C1 segment of cervical spinal cord (tissue), 14 donors: ENCODE results near the gene ATP8A2.

Source experiments
- DNase-seq, 14 donors: peaks; one replicate each; lab custom pipeline; 2025; lab: John Stamatoyannopoulos, UW

The ATP8A2 gene

DNA sequence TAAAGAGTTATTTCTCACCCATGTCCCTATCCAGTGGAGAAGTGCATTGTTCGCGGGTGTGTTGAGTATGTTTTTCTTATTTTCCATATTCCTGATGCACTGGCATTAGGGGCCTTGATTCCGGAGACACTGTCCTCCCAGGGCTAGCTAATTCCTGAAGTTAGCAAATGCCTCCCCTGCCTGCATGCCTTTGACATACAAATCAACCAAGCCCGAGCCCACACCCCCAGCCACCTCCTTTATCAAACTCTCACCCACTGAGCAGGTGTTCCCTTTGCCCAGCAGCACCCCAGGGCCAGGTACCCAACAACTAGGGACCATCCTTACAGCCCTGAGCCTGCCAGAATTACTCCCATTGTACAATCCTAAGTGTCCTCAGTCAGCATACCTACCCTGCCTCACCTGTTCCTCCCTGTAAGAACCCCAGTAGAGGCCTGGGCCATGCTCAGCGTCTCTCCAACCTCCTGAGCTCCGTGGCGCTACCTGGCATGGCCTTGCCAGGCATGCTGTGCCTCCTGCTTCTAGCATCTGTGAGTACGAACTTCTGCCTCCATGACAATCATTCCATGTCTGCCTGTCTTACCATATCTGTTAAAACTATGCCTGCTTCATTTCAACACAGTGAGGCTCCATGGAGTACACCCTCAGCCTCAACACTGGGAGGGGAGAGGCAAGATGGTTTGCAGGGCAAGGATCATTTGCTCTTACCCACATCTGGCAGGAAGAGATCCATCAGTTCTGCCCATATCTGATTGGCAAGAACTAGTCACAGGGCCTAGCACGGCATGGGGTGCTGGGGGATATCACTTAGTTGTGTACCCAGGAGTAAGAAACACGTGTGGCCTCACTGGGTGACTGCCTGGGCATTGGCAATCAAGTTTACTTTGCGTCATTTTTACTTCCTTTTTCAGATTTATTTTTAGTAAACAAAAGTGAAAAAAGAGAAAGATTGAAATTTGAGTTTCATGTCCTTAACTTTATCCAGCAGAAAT is 476.2 kb downstream of the ATP8A2 start:
- no peak for DNase-seq

DNA sequence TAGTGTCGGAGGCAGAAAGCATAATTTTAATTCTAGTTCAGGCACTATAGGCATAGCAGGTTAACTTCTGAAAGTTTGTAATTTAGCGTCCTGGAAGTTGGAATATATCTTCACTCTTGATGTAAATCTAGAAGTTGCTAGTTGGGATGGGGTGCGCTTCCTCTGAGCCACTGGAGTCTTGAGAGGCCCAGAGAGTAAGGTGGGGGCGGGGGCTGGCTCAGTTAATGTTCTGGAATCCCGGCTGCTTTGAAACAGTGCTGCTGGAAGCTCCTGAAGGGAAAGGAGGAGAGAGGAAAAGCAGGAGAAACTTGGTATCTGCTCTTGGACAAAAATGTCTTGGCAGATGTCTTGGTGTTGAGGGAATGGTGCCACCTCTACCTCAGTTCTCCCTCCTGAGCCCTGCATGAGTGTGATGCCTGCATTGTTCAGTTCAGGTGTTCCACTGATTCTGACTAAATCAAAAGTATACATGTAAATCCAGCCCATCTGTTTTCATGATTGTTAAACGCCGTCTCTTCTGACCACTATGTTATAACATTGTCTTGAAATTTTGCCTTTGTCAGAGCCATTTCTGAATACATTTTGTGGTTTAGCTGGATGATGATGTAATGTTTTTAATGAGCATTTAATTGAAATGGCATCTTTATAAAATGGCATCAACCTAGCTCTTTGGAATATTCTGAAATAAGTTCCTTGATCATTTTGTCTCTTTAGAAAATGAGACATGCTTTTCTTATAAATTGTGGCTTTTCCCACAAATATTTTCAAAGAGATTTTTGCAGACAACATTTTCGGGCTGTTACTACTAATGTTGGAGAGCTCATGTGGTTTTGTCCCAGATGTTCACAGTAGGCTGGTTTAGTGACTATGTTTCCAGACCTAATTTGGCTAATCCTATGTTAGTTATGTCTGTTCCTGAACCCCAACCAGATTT is 477.3 kb downstream of the ATP8A2 start:
- no peak for DNase-seq

- DNase-seq, result no peak
Observed at GRCh38 chr13:25857830-25858229, 486.1 kb downstream of the ATP8A2 start.

DNA sequence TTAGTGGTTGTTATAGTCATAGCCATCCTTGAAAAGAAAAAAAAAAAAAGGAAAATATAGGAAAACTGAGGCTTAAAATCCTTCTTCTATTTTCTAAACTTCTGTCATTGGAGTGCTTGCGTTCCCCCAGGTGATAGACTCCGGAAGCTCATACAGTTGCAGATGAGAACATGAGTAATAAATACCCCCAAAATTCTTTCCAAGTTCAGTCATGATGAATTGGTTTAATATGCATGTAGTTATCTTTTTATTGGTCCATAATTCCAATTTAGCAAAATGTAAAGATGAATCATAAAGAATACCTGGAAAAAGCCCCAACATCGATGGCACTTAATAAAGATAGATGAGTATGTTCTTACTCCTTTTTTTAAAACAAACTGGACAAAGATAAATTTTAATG is 487.8 kb downstream of the ATP8A2 start:
- DNase-seq, result no peak

DNA sequence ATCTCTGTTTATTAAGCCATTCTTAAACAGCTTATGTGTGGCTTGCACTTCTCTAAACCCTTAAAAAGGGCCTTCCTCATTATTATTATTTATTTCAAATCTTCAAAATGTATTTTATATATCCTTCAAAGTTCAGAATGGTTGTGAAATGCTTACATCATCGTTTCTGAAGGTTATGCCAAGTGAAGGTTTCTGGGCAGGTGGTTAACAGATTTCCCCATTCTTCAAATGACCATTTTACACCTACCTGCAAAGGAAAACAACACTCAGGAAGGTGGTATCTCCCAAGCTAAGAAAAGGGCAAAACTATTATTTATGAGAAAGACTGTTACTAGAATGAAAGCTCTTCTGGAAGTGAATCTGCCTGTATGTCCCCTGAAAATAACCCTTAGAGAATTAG is 488.5 kb downstream of the ATP8A2 start:
- no peak for DNase-seq

DNA sequence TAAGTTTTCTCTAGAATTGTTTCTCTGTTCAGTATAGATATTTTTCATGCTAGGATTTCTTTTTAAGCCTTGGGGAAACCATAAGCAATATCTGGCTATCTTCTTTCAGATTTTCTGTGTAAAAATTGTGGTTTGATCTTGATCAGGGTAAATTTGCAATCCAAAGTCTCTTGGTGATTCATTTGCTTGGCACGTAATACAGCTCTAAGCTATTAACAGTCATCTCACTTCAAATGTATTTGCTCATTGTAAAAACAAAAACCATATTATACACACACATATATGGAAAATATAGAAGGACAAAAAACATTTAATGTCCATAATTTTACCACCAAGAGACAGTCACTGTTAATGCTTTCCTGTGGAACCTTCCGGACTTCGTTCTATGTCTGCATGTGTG is 489.1 kb downstream of the ATP8A2 start:
- no peak for DNase-seq

DNA sequence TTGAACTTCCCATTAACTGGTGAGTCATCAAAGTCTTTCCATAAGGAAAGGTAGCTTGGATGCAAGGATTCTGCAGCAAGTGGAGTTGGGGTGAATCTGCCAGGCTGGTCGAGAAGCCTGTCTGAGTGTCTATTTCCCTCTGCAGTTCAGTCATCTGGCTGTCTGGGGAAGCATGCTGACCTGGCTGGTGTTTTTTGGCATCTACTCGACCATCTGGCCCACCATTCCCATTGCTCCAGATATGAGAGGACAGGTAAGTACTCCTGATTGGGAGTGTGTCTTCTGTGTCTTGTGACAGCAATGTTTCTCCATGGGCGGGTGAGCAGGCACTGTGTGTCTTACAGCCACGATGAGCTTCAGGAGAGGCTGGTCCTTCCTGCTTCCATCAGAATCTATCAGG is 490.4 kb downstream of the ATP8A2 start:
- DNase-seq, result peak in 1 of 14 donors; percentile 27

DNA sequence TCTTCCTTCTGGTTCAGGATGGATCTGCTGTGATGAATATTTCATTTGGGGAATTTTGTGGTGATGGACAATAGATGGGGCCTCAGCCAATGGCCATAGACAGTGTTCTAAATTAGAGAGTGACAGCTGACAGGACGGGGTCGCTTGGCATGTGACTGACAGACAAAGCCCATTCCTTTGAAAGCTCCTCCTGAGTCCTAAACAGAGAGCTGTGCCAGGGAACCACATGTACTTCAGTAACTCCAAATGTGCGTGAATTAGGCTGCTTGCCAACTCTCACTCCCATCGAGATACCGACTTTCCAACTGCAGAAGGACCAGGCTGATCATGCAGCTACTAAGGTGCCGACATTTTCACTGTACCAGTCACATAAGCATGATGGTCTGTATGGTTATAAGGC is 492.3 kb downstream of the ATP8A2 start:
- peak in 1 of 14 donors; percentile 51 for DNase-seq

GRCh38 chr13:25864936-25865335 is 493.2 kb downstream of the ATP8A2 start:
- DNase-seq, result no peak

- DNase-seq, result no peak
Observed at GRCh38 chr13:25865391-25865790, 493.6 kb downstream of the ATP8A2 start.

DNA sequence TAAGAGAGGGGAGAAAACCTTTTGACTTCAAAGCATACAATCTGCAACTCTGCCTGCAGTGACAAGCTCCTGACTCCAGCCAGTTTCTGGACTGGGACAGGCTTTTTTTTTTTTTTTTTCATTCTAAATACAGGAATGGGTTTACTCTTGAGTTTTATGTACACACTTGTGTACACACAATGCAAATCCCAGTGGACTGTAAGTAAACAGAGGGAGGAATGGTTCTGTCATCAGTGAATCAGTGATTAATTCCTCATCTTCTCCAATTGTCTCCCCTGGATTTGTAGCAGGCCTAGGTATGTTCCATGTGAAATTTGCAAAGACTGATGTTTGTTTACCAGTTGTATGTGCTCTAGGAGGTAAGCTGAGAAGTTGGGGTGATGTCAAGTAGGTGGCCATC is 495.3 kb downstream of the ATP8A2 start:
- no peak for DNase-seq

- no peak for DNase-seq
Observed at GRCh38 chr13:25868490-25868889, 496.7 kb downstream of the ATP8A2 start.

DNA sequence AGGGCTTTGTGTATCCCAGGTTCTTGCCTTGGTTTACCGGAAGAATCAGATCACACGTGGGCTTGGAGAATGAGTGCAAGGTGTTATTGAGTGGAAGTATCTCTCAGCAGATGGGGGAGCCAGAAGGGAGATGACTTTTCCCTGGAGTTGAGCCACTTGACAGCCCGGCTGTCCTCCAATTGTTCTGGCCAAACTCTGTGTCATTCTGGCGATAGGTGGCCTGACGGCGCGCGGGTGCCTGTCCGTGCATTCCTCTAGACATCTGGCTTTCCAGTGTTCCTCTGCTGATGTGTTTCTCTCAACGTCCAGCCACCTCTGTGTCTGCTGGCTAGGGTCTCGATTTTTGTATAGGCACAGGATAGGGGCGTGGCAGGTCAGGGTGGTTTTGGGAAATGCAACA is 498.2 kb downstream of the ATP8A2 start:
- peak in 1 of 14 donors; percentile 83 for DNase-seq

GRCh38 chr13:25871389-25872125 is 499.8 kb downstream of the ATP8A2 start:
- DNase-seq, result no peak

GRCh38 chr13:25872481-25873241 is 500.9 kb downstream of the ATP8A2 start:
- DNase-seq, result no peak

DNA sequence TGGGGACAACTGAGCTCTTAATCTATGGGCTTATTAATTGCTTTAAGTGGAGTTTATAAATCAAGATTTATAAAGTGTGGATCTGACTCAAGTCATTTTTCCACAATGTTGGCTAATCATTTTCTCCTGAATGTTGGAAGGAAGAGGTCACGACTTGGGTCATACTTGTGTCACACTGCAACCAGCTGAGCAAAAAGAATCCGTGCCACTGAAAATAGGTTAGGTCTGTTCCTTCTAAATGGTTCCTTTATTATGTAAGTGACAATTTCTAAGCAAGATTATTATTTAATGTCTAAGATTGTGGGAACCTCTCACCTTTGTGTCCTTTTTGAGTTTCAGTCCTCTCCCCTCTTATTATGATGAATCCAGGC is 501.5 kb downstream of the ATP8A2 start:
- DNase-seq, result no peak

GRCh38 chr13:25874064-25874737 is 502.4 kb downstream of the ATP8A2 start:
- DNase-seq, result no peak

GRCh38 chr13:25874907-25875306 is 503.1 kb downstream of the ATP8A2 start:
- no peak for DNase-seq

DNA sequence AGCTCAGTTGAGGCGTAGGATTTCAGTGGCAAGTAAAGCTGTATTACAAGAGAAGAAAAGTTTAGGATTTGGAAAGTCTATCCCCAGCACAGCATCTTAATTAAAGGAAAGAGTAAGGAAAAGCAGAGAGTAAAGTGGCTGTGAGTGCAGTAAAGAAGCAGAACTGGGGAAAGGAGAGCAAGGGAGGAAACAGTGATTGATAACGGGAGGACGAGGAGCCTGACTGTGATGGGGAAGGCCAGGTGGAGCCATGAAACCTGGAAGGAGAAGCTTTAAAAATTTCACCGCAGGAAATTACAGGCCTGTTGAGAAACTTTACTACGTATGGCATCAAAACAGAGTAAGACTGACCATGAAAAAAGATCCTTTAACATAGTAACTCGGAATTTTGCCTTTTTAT is 504.5 kb downstream of the ATP8A2 start:
- no peak for DNase-seq

DNA sequence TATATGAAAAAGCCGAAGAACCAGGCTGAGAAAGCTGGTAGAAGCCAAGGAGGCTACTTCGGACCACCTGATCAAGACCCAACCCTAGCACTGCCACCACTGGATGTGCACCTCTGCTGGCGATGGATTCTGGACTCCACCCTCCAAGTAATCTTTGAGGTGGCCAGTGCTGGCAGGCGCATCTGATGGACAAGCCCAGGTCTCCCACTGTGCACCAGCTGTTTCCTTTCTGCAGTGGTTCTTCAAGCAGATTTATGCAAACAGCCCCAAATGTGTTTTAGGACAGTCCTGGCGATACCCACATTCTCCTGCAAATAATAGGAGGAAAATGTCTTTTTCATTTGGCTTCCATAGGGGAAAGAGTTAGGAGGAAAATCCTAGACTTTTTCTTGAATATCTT is 507.7 kb downstream of the ATP8A2 start:
- no peak for DNase-seq
